ENCODE results near the gene FAM200A.
A peak's percentile ranks its signal among the peaks of the same experiment; 100 is the strongest.
"Not testable (repeated sequence)": the region's sequence is repeated elsewhere in the genome, so short reads cannot be mapped to it uniquely, and the experiment has no call there.

FAM200A gene

DNA sequence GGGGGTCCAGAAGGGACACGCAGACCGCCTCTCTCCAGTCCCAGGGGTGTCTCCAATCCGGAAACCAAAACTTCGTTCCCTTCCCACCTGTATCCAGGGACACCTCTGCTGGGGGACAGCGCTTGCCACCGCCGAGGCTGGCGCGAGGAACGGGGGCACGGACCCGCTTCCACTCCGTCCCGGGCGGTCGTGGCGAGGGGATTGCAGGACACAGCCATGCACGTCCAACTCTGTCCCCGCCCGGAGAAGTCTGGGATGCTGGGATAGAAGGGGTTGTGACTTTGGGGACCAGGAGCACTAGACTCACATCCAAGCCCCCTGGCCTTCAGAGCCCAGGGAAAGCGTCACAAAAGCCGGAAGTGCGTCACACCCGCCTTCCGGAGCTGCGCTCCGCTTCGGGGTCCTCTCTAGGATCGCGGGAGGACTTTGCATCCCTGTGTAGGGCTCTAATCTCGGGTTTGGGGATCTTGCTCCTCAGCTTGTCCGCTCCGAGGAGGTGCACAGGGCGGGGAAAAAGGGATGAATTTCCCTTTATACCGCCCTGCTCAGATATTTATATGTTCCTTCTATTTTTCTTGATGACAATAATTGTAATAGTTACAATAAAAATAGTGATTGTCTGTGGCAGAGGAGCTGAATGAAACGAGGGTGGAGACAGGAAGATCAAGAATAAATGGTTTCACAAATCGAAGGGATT lies at the start of gene FAM200A:
FAM200A (minus strand) TSS at position 348 of the 697 bp plus-strand sequence. CDS start 3,707 bp downstream, outside the sequence.
- DNase-seq, result peak; percentile 92

DNA sequence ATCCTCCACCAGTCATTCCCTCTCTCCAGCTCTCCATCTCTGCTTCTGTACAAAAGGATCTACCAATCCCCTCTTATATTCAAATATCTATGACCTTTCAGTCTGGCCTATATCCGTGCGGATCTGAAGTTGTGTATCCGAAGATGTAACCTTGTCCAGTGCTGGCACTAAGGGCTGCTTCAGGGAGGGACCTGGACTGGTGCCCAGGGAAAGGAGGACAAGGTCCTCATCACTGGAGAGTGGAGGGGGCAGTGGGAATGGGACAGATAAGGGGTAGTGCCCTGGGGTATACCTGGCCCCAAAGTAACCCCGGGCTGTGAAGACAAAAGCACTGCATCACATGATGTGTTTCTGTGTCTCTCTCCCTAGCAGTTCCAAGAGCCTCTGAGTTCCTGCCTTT lies 47.9 kb upstream of the FAM200A start:
- DNase-seq, result no peak

DNA sequence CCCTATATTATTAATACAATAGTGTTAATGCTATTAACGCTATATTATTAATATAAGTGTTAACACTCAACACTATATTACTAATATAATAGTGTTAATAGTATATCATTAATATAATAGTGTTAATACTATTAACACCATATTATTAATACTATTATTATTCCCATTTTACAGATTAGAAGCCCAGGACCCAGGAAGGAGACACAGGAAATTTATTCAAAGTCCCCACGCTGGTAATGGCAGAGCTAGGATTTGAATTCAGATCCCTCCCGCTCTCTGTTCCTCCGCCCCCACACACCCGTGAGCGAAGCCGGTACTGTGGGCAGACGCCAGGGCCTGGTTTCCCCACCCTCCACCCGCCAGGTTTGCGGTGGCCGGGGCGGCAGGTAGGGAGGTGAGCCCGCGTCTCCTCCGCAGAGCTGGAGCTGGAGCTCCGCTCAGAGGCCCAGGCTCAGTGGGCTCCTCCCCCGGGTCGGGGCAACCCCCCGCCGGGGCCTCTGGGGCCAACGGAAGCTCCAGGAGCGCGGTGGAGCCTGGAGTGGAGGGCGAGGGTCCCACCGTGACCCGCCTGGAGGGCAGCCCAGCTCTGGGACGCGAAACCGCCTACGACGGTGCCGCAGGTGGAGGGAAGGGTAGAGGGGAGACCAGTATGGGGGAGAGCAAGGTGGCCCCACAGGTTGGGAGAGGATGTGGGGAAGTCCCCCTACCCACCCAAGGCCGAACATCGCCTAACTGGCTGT lies 46.0 kb upstream of the FAM200A start, which contains the start of gene TMEM225B:
TMEM225B (plus strand) TSS at position 506 of the 740 bp plus-strand sequence. CDS start 6,122 bp downstream, outside the sequence.
- DNase-seq, result no peak

DNA sequence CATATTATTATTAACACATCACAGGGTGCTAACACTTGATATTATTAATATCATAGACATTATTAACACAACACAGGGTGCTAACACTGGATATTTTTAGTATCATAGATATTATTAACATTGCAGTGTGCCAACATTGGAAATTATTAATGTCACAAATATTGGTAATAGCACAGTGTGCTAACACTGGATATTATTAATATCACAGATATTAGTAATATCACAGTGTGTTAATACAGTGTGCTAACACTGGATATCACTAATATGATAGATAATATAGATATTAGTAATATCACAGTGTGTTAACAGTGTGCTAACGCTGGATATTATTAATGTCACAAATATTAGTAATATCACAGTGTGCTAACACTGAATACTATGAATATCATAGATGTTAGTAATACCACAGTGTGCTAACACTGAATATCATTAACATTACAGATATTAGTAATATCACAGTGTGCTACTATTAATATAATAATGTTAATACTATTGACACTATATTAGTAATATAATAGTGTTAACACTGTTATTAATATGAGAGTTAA lies 44.6 kb upstream of the FAM200A start:
- no peak for DNase-seq

DNA sequence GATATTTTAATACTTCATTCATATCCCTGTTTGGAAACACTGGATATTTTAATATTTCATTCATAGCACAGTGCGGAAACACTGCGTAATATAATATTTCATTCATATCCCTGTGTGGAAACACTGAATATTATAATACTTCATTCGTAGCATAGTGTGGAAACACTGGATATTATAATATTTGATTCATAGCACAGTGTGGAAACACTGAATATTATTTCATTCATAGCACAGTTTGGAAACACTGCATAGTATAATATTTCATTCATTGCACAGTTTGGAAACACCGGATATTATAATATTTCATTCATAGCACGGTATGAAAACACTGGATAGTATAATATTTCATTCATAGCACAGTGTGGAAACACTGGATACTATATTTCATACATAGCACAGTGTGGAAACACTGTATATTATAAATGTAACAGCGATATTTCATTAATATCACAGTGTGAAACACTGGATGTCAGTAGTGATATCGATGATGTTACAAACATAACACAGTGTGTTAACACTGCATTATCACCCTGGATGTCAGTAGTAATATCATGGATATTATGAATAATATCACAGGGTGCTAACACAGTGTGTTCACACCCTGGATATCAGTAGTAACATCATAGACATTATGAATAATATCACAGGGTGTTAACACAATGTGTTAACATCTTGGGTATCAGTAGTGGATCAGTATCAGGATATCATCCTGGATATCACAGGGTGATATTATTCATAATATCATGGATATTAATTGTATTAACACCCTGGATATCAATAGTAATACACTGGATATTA lies 43.2 kb upstream of the FAM200A start:
- no peak for DNase-seq

DNA sequence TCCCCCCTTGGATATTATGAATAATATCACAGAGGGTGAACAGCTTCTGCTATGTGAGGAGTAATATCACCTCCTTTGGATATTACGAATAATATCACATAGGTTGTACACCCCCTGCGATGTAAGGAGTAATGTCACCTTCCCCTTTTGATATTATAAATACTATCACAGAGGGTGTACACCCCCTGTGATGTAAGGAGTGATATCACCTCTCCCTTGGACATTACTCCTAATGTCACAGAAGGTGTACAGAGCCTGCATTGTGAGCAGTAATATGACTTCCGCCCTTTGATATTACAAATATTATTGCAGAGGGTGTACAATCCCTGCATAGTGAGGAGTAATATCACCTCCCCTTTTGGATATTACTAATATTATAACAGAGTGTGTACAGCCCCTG lies 37.0 kb upstream of the FAM200A start:
- DNase-seq, result no peak

DNA sequence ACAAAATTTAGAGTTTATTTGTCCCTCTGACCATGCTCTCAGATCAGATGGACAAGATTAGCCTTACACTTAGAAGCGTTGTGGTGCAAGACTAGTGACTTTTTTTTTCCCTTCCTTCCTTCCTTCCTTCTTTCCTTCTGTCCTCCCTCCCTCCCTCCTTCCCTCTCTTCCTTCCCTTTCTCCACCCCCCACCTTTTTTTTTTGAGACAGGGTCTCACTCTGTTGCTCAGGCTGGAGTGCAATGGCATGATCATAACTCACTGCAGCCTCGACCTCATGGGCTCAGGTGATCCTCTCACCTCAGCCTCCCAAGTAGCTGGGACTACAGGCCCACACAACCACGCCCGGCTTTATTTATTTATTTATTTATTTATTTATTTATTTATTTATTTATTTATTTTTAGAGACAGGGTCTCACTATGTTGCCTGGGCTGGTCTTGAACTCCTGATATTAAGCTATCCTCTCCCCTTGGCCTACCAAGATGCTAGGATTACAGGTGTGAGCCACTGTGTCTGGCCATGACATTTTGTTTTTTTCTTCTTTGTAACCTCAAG lies 28.9 kb upstream of the FAM200A start:
- not testable (repeated sequence) for DNase-seq

DNA sequence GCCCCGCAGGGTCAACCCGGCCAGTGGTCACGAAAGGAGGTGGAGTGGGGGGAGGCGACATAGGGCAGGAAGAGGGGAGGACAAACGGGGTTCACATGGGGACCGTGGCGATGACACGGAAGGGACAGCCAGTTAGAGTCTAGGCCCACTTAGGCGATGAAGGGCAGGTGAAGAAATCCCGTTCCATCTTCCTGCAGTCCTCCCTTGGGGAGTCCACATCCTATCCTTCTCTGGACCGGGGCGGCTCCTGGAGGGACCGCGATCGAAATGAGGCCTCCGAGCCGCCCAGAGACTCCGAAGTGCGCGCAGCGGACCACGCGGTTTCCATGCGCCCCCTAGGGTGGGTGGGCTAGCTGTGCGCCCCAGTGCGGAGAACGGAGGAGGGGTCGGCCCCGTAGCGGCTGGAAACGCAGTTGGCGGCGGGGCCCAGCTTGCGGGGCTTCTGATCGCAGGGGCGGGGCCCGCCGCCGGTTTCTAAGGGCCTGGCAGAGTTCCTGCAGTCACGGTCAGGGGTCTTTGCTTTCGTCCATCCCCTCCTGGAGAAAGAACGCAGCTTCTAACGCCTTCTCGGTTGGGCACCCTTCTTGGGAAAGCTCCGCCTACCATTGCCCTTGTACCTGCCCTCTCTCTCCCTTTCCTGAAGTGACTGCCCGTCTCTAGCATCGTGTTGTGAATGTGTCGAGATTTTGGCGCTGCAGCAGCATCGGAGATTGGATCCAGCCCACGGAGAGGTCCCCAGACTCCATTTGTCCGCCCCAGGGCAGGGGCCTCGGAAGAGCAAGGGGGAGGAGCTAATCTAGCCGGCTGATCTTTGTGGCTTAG lies 28.3 kb upstream of the FAM200A start:
- DNase-seq, result peak; percentile 45

DNA sequence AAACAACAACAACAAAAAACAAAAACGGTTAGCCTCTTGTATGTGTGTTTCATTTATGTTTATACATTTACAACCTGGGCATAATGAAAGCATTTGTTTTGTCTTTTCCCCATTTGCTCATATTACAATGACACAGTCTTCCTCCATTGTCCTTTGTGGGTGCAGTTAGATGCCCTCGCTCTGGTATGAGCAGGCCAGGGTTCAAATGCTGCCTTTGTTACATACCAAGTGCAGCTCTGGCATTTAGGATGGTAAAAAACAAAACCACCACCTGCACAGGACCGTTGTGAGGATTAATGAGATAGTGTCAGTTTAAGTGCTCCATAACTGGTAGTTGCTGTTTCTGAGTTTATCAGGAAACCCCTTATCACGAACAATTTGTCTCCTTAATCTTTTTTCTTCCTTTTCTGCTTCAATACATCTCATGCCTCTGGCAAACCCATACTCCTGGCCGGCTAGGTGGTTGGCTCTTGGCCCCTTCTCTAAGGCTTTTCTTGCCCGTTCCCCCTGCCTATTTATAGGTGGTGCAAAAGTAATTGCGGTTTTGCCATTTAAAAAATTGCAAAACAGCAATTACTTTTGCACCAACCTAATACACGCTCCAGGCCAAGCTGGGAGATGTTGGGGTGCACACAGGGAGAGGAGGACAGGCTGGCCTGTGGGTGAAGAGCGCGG lies 27.5 kb upstream of the FAM200A start:
- no peak for DNase-seq

DNA sequence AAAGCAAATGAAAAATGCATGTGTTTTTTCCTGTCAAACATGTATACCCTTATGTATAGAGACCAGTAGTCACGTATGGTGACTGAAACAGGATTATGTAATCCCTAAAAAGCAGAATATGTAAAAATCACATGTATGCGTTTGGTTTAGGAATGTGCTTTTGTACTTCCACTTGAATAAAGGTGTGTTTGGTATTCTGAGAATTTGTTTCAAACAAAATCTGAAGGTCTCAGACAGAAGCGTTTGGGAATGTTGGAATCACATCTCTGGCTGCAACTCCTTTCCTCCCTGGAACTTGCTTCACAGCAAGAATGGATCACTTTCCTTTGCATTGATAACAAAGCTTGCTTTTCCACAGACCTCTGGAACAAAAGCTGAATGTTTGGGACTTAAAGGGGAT lies 24.3 kb upstream of the FAM200A start:
- DNase-seq, result no peak

DNA sequence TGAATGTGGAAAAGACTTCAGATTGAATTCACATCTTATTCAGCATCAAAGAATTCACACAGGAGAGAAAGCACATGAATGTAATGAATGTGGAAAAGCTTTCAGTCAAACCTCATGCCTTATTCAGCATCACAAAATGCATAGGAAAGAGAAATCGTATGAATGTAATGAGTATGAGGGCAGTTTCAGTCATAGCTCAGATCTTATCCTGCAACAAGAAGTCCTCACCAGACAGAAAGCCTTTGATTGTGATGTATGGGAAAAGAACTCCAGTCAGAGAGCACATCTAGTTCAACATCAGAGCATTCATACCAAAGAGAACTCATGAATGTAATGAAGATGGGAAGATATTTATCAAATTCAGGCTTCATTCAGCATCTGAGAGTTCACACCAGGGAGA lies 21.3 kb upstream of the FAM200A start:
- no peak for DNase-seq

DNA sequence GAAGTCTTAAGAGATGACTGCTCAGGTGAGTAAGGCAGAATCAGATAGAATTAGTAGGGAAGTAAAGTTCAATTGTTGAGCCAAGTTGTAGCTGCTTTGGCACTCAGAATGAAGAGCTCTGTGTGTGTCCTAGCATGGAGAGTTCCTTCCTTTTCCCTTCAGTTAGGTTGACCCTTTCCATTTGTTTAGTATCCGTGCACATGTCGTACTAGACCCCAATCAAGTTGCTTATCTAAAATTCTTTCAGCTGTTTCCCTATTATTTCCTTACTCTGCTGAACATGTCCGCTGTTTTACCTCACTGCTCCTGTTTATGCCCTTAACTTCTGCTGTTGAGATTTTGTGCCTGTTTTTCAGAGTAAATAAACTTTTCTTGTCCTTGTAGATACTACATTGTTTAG lies 19.9 kb upstream of the FAM200A start:
- no peak for DNase-seq

DNA sequence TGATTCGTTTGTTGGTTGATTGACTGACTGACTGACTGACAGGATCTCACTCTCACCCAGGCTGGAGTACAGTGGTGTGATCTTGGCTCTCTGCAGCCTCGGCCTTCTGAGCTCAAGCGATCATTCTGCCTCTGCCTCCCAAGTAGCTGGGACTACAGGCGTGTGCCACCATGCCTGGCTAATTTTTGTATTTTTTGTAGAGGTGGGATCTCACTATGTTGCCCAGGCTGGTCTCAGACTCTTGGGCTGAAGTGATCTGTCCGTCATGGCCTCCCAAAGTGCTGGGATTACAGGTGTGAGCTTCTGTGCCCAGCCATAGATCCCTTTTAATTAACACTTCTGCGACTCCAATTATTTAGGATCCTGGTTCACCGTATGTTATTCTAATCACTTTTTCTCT lies 16.9 kb upstream of the FAM200A start:
- DNase-seq, result not testable (repeated sequence)

DNA sequence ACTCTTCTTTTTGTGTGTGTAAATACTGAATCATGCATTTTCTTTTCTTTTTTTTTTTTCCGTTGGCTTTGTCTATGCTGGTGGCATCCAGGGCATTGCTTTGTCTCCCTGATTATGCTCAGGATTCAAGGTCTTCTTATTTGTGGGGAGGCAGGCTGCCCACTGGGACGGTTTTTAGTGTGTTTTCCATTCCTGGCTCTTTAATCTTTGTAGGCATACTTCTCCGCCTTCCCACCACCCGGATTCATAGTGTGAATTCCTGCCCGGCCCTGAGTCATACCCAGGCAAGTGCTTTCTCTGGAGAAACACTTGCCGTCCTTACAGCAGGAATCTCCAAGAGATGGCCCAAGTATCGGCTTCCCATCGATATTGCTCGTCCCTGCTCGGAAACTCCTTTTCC lies 11.7 kb upstream of the FAM200A start:
- DNase-seq, result peak; percentile 74

DNA sequence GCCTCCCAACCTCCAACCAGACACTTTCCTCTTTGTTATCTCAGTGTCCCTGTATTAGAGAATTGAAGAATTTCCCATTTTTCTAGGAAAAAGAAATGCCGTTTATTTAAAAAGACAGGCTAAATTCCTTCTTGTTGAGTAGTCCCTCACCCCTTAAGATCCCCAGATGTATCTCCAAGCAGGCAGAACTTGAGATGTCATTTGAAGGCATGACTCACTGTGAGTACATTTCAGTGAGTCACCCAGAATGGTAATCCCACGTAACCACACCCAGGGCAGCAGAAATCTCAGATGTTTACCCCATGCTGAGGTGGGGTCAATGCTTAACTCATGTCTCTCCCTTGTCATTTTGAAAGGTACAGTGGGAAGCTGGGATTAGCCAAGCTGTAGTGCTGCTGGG lies 10.9 kb upstream of the FAM200A start:
- DNase-seq, result peak; percentile 99

DNA sequence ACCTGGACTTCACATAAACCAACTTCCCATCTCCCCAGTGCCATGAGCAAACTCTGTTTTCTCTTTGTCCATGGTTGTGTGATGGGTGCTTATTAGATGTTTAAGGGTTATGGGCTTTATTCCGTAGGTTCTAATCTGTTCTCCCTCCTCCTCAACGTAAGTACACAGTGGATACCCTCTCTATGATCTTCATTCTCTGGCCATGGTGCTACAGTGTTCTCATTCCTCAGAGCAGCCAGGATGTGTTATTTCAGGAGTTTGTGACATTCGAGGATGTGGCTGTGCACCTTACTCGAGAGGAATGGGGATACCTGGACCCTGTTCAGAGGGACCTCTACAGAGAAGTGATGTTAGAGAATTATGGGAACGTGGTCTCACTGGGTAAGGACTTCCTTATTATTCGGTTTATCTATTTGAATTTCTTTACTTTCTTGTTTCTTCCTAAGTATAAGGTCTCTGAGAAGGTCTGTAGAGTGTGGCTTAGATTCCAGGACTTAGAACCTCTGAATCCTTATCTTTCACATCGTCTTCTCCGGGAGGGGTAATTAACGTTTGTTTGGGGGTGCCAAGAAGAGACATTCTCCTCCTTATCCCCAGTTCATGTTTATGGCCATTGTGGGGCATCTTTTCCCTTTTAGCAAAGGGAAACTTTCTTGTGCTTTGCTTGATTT lies 10.3 kb upstream of the FAM200A start:
- DNase-seq, result no peak

DNA sequence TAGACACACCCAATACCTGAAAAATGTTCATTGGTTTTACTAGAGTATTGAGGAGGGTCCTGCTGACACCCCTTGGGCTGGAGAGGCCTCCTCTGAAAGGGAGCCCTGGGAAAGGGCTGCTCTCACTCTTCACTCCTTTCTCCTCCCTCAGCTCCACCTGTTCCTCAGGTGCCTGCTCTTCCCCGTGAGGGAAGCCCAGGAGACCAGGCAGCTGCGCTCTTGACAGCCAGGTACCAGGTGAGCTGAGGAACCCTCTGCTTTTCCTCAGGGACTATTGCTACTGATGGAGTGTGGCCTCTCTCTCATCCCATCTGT lies 9.8 kb upstream of the FAM200A start:
- DNase-seq, result no peak

DNA sequence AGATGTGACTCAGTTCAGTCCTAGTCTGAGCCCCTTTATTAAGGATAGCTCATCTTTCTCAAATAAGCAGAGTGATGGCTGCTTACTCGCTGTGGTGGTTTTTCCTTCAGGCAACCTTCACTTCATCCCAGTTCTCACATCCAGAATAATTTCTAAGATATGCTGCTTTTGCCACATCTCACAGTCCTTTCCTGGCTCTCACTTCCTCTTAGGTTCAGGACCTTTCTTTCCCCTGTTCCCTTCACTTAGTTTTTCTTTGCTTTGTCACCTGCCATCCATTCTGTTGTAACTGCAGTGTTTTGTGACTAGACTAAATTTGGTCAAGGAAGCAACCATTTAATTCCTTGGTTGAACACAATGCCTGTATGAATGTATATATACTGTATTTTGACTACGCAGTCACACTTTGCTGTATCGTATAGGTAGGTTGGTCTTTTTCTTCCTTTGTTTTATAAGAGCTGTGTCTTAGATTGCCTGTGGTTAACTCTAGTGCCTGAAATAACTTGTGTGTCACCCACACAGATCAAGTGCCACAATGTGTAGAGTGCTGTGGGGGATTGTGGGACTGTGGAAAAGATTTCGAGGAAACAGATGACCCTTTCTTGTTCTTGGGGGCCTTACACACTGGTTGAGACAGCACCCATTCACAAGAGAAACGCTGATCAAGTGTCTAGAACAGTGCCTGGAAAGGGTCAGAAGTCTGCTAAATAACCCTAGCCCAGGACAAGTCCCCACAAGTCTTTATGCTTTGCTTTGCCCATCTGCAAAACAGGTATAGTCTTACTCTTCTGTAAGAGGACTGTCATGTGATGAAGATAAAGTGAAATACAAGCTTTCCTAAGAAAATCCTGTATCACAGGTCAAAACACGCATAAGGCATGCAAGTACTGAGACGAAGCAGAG lies 9.2 kb upstream of the FAM200A start:
- DNase-seq, result no peak

DNA sequence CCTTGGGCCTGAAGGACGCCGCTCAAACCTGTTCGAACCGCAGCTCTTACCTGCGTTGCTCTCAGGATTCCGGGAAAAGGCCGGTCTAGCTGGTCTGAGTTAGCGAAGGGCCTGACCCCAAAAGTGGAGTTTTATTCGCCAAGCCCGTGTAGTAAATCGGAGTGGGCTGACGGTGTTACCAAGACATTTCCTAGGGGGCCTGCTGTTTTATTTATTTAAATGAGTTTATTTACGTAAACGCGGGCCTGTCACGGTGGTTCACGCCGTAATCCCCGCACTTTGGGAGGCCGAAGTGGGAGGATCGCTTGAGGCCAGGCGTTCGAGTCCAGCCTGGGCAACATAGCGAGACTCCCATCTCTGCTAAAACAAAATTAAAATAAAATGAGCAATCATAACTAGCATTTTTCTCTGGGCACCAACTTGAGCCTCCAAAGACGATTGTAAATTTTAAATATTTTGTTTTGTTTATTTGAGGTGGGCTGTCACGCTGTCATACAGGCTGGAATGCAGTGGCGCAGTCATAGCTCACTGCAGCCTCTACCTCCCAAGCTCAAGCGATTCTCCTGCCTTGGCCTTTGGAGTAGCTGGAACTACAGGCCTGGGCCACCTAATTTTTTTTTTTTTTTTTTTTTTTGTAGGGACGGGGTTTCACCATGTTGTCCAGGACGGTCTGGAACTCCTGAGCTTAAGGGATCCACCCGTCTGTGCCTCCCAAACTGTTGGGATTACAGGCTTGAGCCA lies 7.4 kb upstream of the FAM200A start:
- peak; percentile 24 for DNase-seq
